Measurements from ENCODE around the gene DEGS1. TPM values are rescaled to one million over a fixed set of nuclear protein-coding genes. Genes with fewer than 3 reads are reported as not detected.

Gene DEGS1
- total and polyA plus RNA-seq, 2 of the 4 experiments (the other 2 are of a cell fraction), result 54.8 to 109 TPM

DNA sequence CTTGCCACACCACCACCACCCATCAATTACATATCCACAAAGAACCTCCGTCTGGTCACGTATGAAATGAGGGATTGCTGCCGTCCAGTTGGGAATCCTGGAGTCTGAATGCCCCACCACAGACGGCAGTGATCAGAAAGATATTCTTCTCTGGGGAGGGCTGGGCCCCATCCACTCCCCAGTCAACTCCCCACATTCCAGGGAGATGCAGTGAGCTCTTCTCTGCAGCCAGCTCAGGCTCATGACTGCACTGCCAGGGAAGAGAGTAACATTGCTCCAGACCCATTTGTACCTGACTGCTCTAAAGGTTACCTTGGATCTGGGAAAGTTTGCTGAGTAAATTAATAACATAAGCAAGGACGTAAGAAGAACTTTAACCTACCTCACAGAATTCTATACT, 18.3 kb downstream of the DEGS1 start:
- CTCF ChIA-PET, result no interaction called here
- WGBS, 2 experiments (ENCODE audit: extremely low coverage in 2 of 2, insufficient read length in 1 of 2), result no CpG with 5 or more reads among the region's 5 CpGs

More for the DNA sequence above, 18.3 kb downstream of the DEGS1 start:
- H2AFZ ChIP-seq (replicated peaks; ENCODE audit: low read length, poor library complexity), result no peak overlapping the region
- H2BK120ac ChIP-seq (ENCODE audit: low read depth, low read length), result no peak overlapping the region
- no peak overlapping the region for H3K23ac ChIP-seq (ENCODE audit: low read depth, low read length)
- no peaks in the 10 kb centered on the region for H3K27me3 ChIP-seq (ENCODE audit: control insufficient read depth, insufficient read depth, low read length)
- H2AK9ac ChIP-seq (replicated peaks; ENCODE audit: low read depth, low read length, poor library complexity), result no peak overlapping the region
- H3K14ac ChIP-seq (replicated peaks; ENCODE audit: low read depth, low read length), result no peak overlapping the region
- H3K4me1 ChIP-seq (ENCODE audit: control insufficient read depth, insufficient read depth, low read length), result peaks cover 18% of the 10 kb centered on the region
- DNase-seq, result no peak
- no peak overlapping the region for H3K9ac ChIP-seq (ENCODE audit: low read depth, low read length)
- in situ Hi-C loops (cut with MboI; ENCODE audit: low sequenced_read_pairs) (no loop called here), dilution Hi-C loops (cut with HindIII; ENCODE audit: low sequenced_read_pairs, unreplicated experiment) (no loop called here), intact Hi-C loops (cut with micrococcal nuclease) (no loop called here)
- TF ChIP-seq RFX5 (IDR thresholded peaks at IDR 0.05; ENCODE audit: low read depth, low read length), result no peak
- no peak for TF ChIP-seq SMC3 (IDR thresholded peaks at IDR 0.05; ENCODE audit: low read depth, low read length)
- TF ChIP-seq RCOR1 (IDR thresholded peaks at IDR 0.05; ENCODE audit: insufficient replicate concordance, low read length), result no peak
- TF ChIP-seq, protein P1, sequence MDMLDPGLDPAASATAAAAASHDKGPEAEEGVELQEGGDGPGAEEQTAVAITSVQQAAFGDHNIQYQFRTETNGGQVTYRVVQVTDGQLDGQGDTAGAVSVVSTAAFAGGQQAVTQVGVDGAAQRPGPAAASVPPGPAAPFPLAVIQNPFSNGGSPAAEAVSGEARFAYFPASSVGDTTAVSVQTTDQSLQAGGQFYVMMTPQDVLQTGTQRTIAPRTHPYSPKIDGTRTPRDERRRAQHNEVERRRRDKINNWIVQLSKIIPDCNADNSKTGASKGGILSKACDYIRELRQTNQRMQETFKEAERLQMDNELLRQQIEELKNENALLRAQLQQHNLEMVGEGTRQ (IDR thresholded peaks at IDR 0.05; ENCODE audit: low read depth, low read length), result no peak
- TF ChIP-seq, protein P2, sequence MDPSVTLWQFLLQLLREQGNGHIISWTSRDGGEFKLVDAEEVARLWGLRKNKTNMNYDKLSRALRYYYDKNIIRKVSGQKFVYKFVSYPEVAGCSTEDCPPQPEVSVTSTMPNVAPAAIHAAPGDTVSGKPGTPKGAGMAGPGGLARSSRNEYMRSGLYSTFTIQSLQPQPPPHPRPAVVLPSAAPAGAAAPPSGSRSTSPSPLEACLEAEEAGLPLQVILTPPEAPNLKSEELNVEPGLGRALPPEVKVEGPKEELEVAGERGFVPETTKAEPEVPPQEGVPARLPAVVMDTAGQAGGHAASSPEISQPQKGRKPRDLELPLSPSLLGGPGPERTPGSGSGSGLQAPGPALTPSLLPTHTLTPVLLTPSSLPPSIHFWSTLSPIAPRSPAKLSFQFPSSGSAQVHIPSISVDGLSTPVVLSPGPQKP (IDR thresholded peaks at IDR 0.05; ENCODE audit: borderline replicate concordance, low read depth, low read length), result no peak
- TF ChIP-seq MAFK (IDR thresholded peaks at IDR 0.05; ENCODE audit: low read depth, low read length), result no peak
- TF ChIP-seq MXI1 (IDR thresholded peaks at IDR 0.05; ENCODE audit: borderline replicate concordance, low read depth, low read length), result no peak
- no peak for TF ChIP-seq NFE2L2 (IDR thresholded peaks at IDR 0.05; ENCODE audit: low read depth, low read length)
- TF ChIP-seq CEBPB (IDR thresholded peaks at IDR 0.05; ENCODE audit: low read depth, low read length), result no peak
- no peak for TF ChIP-seq RAD21 (IDR thresholded peaks at IDR 0.05; ENCODE audit: low read length)
- POLR2A ChIA-PET (ENCODE audit: unreplicated experiment), result interaction anchor here (0.6 kb wide), 1 partner anchor 140 kb away, joined by 9 read pairs; no protein-coding TSS in a partner anchor
- H2BK15ac ChIP-seq (ENCODE audit: low read depth, low read length), result no peak overlapping the region
- H3K4ac ChIP-seq (ENCODE audit: low read depth, low read length), result no peak overlapping the region
- no peak overlapping the region for H2BK5ac ChIP-seq (ENCODE audit: low read depth, low read length, poor library complexity, severe bottlenecking)
- H3K4me2 ChIP-seq (ENCODE audit: low read depth, low read length), result no peak overlapping the region
- no peaks in the 10 kb centered on the region for H3K36me3 ChIP-seq (ENCODE audit: control insufficient read depth, insufficient read depth, low read length)
- no peak overlapping the region for H3K27ac ChIP-seq (ENCODE audit: insufficient read depth, low read length)
- H3K18ac ChIP-seq (ENCODE audit: low read depth, low read length), result no peak overlapping the region
- H2BK20ac ChIP-seq (ENCODE audit: low read depth, low read length), result no peak overlapping the region
- no peak overlapping the region for H3K4me3 ChIP-seq (ENCODE audit: insufficient read depth, low read depth, low read length)
- H4K8ac ChIP-seq (ENCODE audit: low read depth in 2 of 2, low read length in 2 of 2), result no peak overlapping the region
- no peaks in the 10 kb centered on the region for H4K20me1 ChIP-seq (ENCODE audit: insufficient read depth, low read length)
- no TSS peak for BruUV-seq (replicated peaks)
- H3K79me1 ChIP-seq (ENCODE audit: low read depth in 1 of 2, low read length in 2 of 2), result peaks cover 0 to 4% of the 10 kb centered on the region in 2 experiments; a peak in 2 of 4 replicates
- H3K9me1 ChIP-seq (ENCODE audit: insufficient read depth, low read length), result peaks cover 12% of the 10 kb centered on the region; the same call in 1 of the 2 replicates
- no peak overlapping the region for H2AK5ac ChIP-seq (ENCODE audit: low read depth, low read length)
- H3K9me3 ChIP-seq (ENCODE audit: control insufficient read depth, insufficient read depth, low read length), result no peaks in the 10 kb centered on the region
- ATAC-seq (ENCODE audit: low read depth), result no peak
- H4K91ac ChIP-seq (ENCODE audit: insufficient read depth, low read depth, low read length), result no peak overlapping the region
- H3K56ac ChIP-seq (ENCODE audit: extremely low read depth, insufficient read depth, low read length), result no peak overlapping the region
- H4K5ac ChIP-seq (ENCODE audit: low read depth, low read length), result no peak overlapping the region

Measured in IMR-90 (cell line).